Left ventricle myocardium superior (tissue), 1 donor: ENCODE measurements around the gene BRD9. TPM values are rescaled to one million over a fixed set of nuclear protein-coding genes. Genes with fewer than 3 reads are reported as not detected.
"Not testable (repeated sequence)": the region's sequence is repeated elsewhere in the genome, so short reads cannot be mapped to it uniquely, and the experiment has no call there.

Source experiments
- ATAC-seq: fragments of 200-7000 bp; cut with Tn5 transposase; one replicate; pipeline ENCODE4 v1.9.1; 2020; ENCODE audit warnings: mild to moderate bottlenecking, moderate library complexity
- DNase-seq: peaks from one replicate; pipeline ENCODE4 v3.0.0-alpha.2; 2020
- intact Hi-C: fragments of 100-400 bp; cut with micrococcal nuclease; formaldehyde crosslinking; loops from one replicate; pipeline ENCODE4 v1.11.0; 2022
- total RNA-seq: library from RNA; stranded (reverse); fragmentation: NEBNext Ultra II Directional; extraction: Animal tissue kit (Norgen Biotek cat#: 25700); gene quantifications from one replicate; pipeline ENCODE4 v1.2.1, GENCODE V29; 2021
- donor health status: DM: no; HTN: yes; CAD: no; lungs with severe emphysema.

Gene BRD9
- total RNA-seq, 1 donor from 2014 or later, result 26.1 TPM

GRCh38 chr5:884345-885126 is 8.1 kb downstream of the BRD9 start:
- intact Hi-C loops, result no loop called here
- no peak for ATAC-seq
- DNase-seq, result peak; percentile 30

- ATAC-seq, result no peak
- intact Hi-C loops, result no loop called here
- DNase-seq, result no peak
Measured at GRCh38 chr5:883475-884181, 9.0 kb downstream of the BRD9 start.

- DNase-seq, result no peak
- intact Hi-C loops, result no loop called here
- ATAC-seq, result no peak
Measured at GRCh38 chr5:882253-883183, 10.1 kb downstream of the BRD9 start.

- ATAC-seq, result no peak
- intact Hi-C loops, result no loop called here
- no peak for DNase-seq
Measured at GRCh38 chr5:881551-881935, 11.1 kb downstream of the BRD9 start.

- DNase-seq (no peak), ATAC-seq (no peak)
- intact Hi-C loops, result no loop called here
Measured at GRCh38 chr5:880816-881550, 11.6 kb downstream of the BRD9 start.

GRCh38 chr5:878677-879076 is 13.9 kb downstream of the BRD9 start:
- DNase-seq, intact Hi-C loops, ATAC-seq: not testable (repeated sequence)

- intact Hi-C loops, result no loop called here
- no peak for DNase-seq
- no peak for ATAC-seq
Measured at GRCh38 chr5:878125-878524, 14.5 kb downstream of the BRD9 start.

- intact Hi-C loops, result no loop called here
- no peak for ATAC-seq
- DNase-seq, result no peak
Measured at GRCh38 chr5:876398-877365, 15.9 kb downstream of the BRD9 start.

- ATAC-seq, result no peak
- intact Hi-C loops, result no loop called here
- DNase-seq, result no peak
Measured at GRCh38 chr5:875931-876330, 16.7 kb downstream of the BRD9 start.

- no peak for DNase-seq
- ATAC-seq, result no peak
- intact Hi-C loops, result no loop called here
Measured at GRCh38 chr5:873328-873727, 19.3 kb downstream of the BRD9 start.

GRCh38 chr5:872301-872700 is 20.3 kb downstream of the BRD9 start:
- DNase-seq, result no peak
- intact Hi-C loops, result no loop called here
- no peak for ATAC-seq

- intact Hi-C loops, result no loop called here
- no peak for ATAC-seq
- DNase-seq, result no peak
Measured at GRCh38 chr5:871596-872298, 20.9 kb downstream of the BRD9 start.

- ATAC-seq (no peak), DNase-seq (no peak)
- intact Hi-C loops, result no loop called here
Measured at GRCh38 chr5:870956-871355, 21.6 kb downstream of the BRD9 start.

GRCh38 chr5:868428-869135 is 24.0 kb downstream of the BRD9 start:
- intact Hi-C loops, result no loop called here
- ATAC-seq, result no peak
- DNase-seq, result no peak

GRCh38 chr5:867300-867870 is 25.2 kb downstream of the BRD9 start:
- intact Hi-C loops, result no loop called here

GRCh38 chr5:865771-866170 is 26.8 kb downstream of the BRD9 start:
- ATAC-seq (no peak), DNase-seq (no peak)
- intact Hi-C loops, result no loop called here

More at GRCh38 chr5:867300-867870, 25.2 kb downstream of the BRD9 start:
- no peak for ATAC-seq
- DNase-seq, result no peak

GRCh38 chr5:865168-865521 is 27.5 kb downstream of the BRD9 start:
- DNase-seq, result no peak
- no peak for ATAC-seq
- intact Hi-C loops, result no loop called here
